Measurements from ENCODE around the gene UBALD1.
A peak's percentile ranks its signal among the peaks of the same experiment; 100 is the strongest.

UBALD1 gene

GRCh38 chr16:4599037-4599436 lies 15.7 kb downstream of the UBALD1 start:
- Histone ChIP-seq H3K4me1 (ENCODE audit: control insufficient read depth, insufficient read depth, low read depth, low read length) (peaks cover 38% of the 10 kb centered on the region), H3K4ac (ENCODE audit: low read depth in 1 of 2, low read length in 2 of 2) (no peak overlapping the region), H3K23ac (ENCODE audit: low read length in 2 of 2) (no peak overlapping the region), H2BK5ac (ENCODE audit: low read depth, low read length, poor library complexity, severe bottlenecking) (no peak overlapping the region), H3K4me2 (ENCODE audit: low read length, poor library complexity, severe bottlenecking) (no peak overlapping the region), H3K27ac (ENCODE audit: low read length, poor library complexity, severe bottlenecking) (no peak overlapping the region), H3K9ac (ENCODE audit: low read length) (no peak overlapping the region), H3K79me1 (replicated peaks; ENCODE audit: low read length, poor library complexity, severe bottlenecking) (no peaks in the 10 kb centered on the region), H2BK120ac (ENCODE audit: low read depth, low read length) (no peak overlapping the region), H4K8ac (ENCODE audit: low read length) (no peak overlapping the region), H3K9me3 (ENCODE audit: control insufficient read depth, low read length) (no peaks in the 10 kb centered on the region), H3K36me3 (ENCODE audit: control insufficient read depth in 1 of 2, insufficient read depth in 2 of 2, low read depth in 1 of 2, low read length in 2 of 2) (peaks cover 0 to 5% of the 10 kb centered on the region in 2 experiments), H3K4me3 (ENCODE audit: insufficient read depth in 1 of 2, low read depth in 1 of 2, low read length in 2 of 2) (no peak overlapping the region), H4K91ac (ENCODE audit: low read length) (no peak overlapping the region), H3K18ac (ENCODE audit: low read depth in 1 of 2, low read length in 2 of 2) (no peak overlapping the region), H2BK15ac (ENCODE audit: low read depth, poor library complexity, severe bottlenecking) (no peak overlapping the region), H3K14ac (ENCODE audit: low read length in 2 of 2) (no peak overlapping the region), H3K27me3 (ENCODE audit: control insufficient read depth in 1 of 2, insufficient read depth in 1 of 2, low read length in 2 of 2) (peaks cover 10 to 63% of the 10 kb centered on the region in 2 experiments), H2AFZ (ENCODE audit: low read depth, low read length) (no peak overlapping the region), H2BK12ac (ENCODE audit: low read length in 2 of 2) (no peak overlapping the region), H2AK5ac (ENCODE audit: low read length, severe bottlenecking) (peak overlapping the region; percentile 60)
- 93% methylated on average over 10 of the region's 10 CpGs for WGBS
- DNase-seq, result no peak

- H3K4me3 ChIP-seq (ENCODE audit: insufficient read depth in 1 of 2, low read depth in 1 of 2, low read length in 2 of 2), result no peak overlapping the region
- no peak overlapping the region for H2BK12ac ChIP-seq (ENCODE audit: low read length in 2 of 2)
- H4K8ac ChIP-seq (ENCODE audit: low read length), result no peak overlapping the region
- no peak overlapping the region for H3K14ac ChIP-seq (ENCODE audit: low read length in 2 of 2)
- no peak overlapping the region for H2AFZ ChIP-seq (ENCODE audit: low read depth, low read length)
- H3K36me3 ChIP-seq (ENCODE audit: control insufficient read depth in 1 of 2, insufficient read depth in 2 of 2, low read depth in 1 of 2, low read length in 2 of 2), result no peaks in the 10 kb centered on the region
- H2AK5ac ChIP-seq (ENCODE audit: low read length, severe bottlenecking), result no peak overlapping the region
- no peak overlapping the region for H3K18ac ChIP-seq (ENCODE audit: low read depth in 1 of 2, low read length in 2 of 2)
- no peak overlapping the region for H3K4ac ChIP-seq (ENCODE audit: low read depth in 1 of 2, low read length in 2 of 2)
- WGBS, result 83% methylated on average over 9 of the region's 9 CpGs
- no peak overlapping the region for H2BK120ac ChIP-seq (ENCODE audit: low read depth, low read length)
- no peak overlapping the region for H2BK15ac ChIP-seq (ENCODE audit: low read depth, poor library complexity, severe bottlenecking)
- H3K9me3 ChIP-seq (ENCODE audit: control insufficient read depth, low read length), result no peaks in the 10 kb centered on the region
- no peak overlapping the region for H3K9ac ChIP-seq (ENCODE audit: low read length)
- peak overlapping the region; percentile 72 for H3K27ac ChIP-seq (ENCODE audit: low read length, poor library complexity, severe bottlenecking)
- DNase-seq, result no peak
- H3K23ac ChIP-seq (ENCODE audit: low read length in 2 of 2), result no peak overlapping the region
- peak overlapping the region; percentile 20 for H2BK5ac ChIP-seq (ENCODE audit: low read depth, low read length, poor library complexity, severe bottlenecking)
- peaks cover 8 to 49% of the 10 kb centered on the region in 2 experiments for H3K27me3 ChIP-seq (ENCODE audit: control insufficient read depth in 1 of 2, insufficient read depth in 1 of 2, low read length in 2 of 2)
- peaks cover 48% of the 10 kb centered on the region for H3K4me1 ChIP-seq (ENCODE audit: control insufficient read depth, insufficient read depth, low read depth, low read length)
- peak overlapping the region; percentile 42 for H3K4me2 ChIP-seq (ENCODE audit: low read length, poor library complexity, severe bottlenecking)
- H3K79me1 ChIP-seq (replicated peaks; ENCODE audit: low read length, poor library complexity, severe bottlenecking), result no peaks in the 10 kb centered on the region
- no peak overlapping the region for H4K91ac ChIP-seq (ENCODE audit: low read length)
Measured at GRCh38 chr16:4597174-4597573, 17.5 kb downstream of the UBALD1 start.

DNA sequence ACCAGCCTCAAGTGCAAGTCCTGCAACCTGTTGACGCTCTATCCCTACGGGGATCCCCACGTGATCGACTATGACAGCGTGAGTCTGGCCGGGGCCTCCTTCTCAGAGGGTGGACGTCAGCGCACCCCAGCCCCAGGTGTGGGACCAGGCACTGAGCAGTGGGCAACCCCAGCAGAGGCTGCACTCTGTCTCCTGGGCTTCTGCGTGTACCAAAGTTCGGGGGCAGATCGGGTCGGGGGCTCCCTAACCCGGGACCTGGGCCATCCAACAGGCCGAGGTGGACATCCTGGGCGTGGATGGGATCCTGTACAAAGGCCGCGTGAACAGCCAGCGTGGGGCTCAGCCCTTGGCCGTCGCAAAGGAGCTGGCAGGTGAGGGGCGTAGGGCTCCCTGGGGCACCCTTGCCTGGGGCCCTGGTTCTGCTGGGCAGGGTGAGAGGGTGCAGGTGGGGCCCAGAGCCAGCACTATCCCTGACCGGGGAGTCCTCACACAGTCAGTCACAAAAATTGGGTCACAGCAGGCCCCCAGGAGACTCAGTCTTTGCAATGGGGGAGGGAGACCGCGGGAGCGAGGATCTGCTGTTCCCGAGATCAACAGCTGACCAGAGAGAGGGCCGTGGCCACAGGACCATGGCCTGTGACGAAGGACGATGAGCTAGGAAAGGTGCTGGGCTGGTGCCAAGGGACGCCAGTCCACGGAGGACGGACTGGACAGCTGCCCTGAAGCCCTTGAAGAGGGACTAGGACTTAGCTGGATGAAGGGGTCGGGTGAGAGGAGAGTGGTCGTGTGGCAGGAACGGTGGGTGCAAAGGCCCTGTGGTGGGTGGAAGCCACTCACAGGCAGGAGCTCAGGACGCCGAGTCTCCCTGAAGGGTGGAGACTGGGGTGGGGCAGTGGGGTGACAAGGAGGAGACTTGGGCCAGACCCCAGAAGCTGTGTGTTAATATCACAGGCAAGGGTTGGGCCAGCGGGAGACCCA lies 20.0 kb downstream of the UBALD1 start:
- Histone ChIP-seq H2AFZ (ENCODE audit: low read depth, low read length) (no peak overlapping the region), H3K9ac (ENCODE audit: low read length) (no peak overlapping the region), H4K91ac (ENCODE audit: low read length) (no peak overlapping the region), H3K27ac (ENCODE audit: low read length, poor library complexity, severe bottlenecking) (no peak overlapping the region), H3K18ac (ENCODE audit: low read depth in 1 of 2, low read length in 2 of 2) (no peak overlapping the region), H3K4me3 (ENCODE audit: insufficient read depth in 1 of 2, low read depth in 1 of 2, low read length in 2 of 2) (no peak overlapping the region), H3K27me3 (ENCODE audit: control insufficient read depth in 1 of 2, insufficient read depth in 1 of 2, low read length in 2 of 2) (peaks cover 0 to 39% of the 10 kb centered on the region in 2 experiments), H2BK15ac (ENCODE audit: low read depth, poor library complexity, severe bottlenecking) (no peak overlapping the region), H3K4me1 (ENCODE audit: control insufficient read depth, insufficient read depth, low read depth, low read length) (peaks cover 46% of the 10 kb centered on the region), H2BK12ac (ENCODE audit: low read length in 2 of 2) (no peak overlapping the region), H2BK120ac (ENCODE audit: low read depth, low read length) (no peak overlapping the region), H3K79me1 (replicated peaks; ENCODE audit: low read length, poor library complexity, severe bottlenecking) (no peaks in the 10 kb centered on the region), H2BK5ac (ENCODE audit: low read depth, low read length, poor library complexity, severe bottlenecking) (no peak overlapping the region), H3K9me3 (ENCODE audit: control insufficient read depth, low read length) (no peaks in the 10 kb centered on the region), H3K23ac (ENCODE audit: low read length in 2 of 2) (no peak overlapping the region), H3K36me3 (ENCODE audit: control insufficient read depth in 1 of 2, insufficient read depth in 2 of 2, low read depth in 1 of 2, low read length in 2 of 2) (no peaks in the 10 kb centered on the region), H3K4ac (ENCODE audit: low read depth in 1 of 2, low read length in 2 of 2) (no peak overlapping the region), H2AK5ac (ENCODE audit: low read length, severe bottlenecking) (peak overlapping the region; percentile 33), H3K4me2 (ENCODE audit: low read length, poor library complexity, severe bottlenecking) (no peak overlapping the region), H3K14ac (ENCODE audit: low read length in 2 of 2) (no peak overlapping the region), H4K8ac (ENCODE audit: low read length) (no peak overlapping the region)
- 92% methylated on average over 38 of the region's 38 CpGs for WGBS
- no peak for DNase-seq

DNA sequence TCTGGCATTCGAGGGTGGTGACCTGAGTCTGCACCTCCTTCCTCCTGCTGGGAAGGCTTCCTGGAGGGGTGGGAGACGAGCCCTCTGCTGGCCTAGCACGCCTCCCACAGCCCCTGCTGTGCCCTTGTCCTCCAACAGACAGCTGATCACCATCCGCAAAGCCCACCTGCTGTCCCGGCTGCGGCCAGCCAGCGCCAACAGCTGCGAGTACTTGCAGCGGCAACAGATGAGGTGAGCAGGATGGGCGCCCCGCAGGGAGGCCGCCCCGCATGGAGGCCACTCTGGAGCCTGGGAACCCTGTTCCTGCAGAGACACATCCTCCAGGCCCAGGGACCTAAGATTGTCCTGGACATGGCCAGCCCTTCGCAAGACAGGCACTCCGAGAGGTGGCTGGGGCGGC lies 21.6 kb downstream of the UBALD1 start:
- Histone ChIP-seq H3K79me1 (replicated peaks; ENCODE audit: low read length, poor library complexity, severe bottlenecking) (no peaks in the 10 kb centered on the region), H2BK12ac (ENCODE audit: low read length in 2 of 2) (no peak overlapping the region), H3K27ac (ENCODE audit: low read length, poor library complexity, severe bottlenecking) (peak overlapping the region; percentile 77), H3K4me3 (ENCODE audit: insufficient read depth in 1 of 2, low read depth in 1 of 2, low read length in 2 of 2) (no peak overlapping the region), H2BK15ac (ENCODE audit: low read depth, poor library complexity, severe bottlenecking) (no peak overlapping the region), H3K4me1 (ENCODE audit: control insufficient read depth, insufficient read depth, low read depth, low read length) (peaks cover 41% of the 10 kb centered on the region), H3K23ac (ENCODE audit: low read length in 2 of 2) (no peak overlapping the region), H4K91ac (ENCODE audit: low read length) (no peak overlapping the region), H3K27me3 (ENCODE audit: control insufficient read depth in 1 of 2, insufficient read depth in 1 of 2, low read length in 2 of 2) (peaks cover 0 to 28% of the 10 kb centered on the region in 2 experiments), H2AK5ac (ENCODE audit: low read length, severe bottlenecking) (no peak overlapping the region), H3K14ac (ENCODE audit: low read length in 2 of 2) (no peak overlapping the region), H3K9me3 (ENCODE audit: control insufficient read depth, low read length) (peaks cover 10% of the 10 kb centered on the region), H2BK5ac (ENCODE audit: low read depth, low read length, poor library complexity, severe bottlenecking) (no peak overlapping the region), H2AFZ (ENCODE audit: low read depth, low read length) (peak overlapping the region; percentile 21), H3K18ac (ENCODE audit: low read depth in 1 of 2, low read length in 2 of 2) (no peak overlapping the region), H4K8ac (ENCODE audit: low read length) (no peak overlapping the region), H3K36me3 (ENCODE audit: control insufficient read depth in 1 of 2, insufficient read depth in 2 of 2, low read depth in 1 of 2, low read length in 2 of 2) (no peaks in the 10 kb centered on the region), H3K9ac (ENCODE audit: low read length) (no peak overlapping the region), H3K4me2 (ENCODE audit: low read length, poor library complexity, severe bottlenecking) (no peak overlapping the region), H2BK120ac (ENCODE audit: low read depth, low read length) (no peak overlapping the region), H3K4ac (ENCODE audit: low read depth in 1 of 2, low read length in 2 of 2) (no peak overlapping the region)
- no peak for DNase-seq
- WGBS, result 42% methylated on average over 15 of the region's 16 CpGs
